GM10266 (cell line): ENCODE measurements around the gene GAB3.
"Not testable (repeated sequence)": the region's sequence is repeated elsewhere in the genome, so short reads cannot be mapped to it uniquely, and the experiment has no call there.

Experiments used
- DNase-seq: peaks from one replicate; pipeline ENCODE4 v3.0.0; 2012; ENCODE audit errors: extremely low spot score
- CTCF ChIP-seq: IDR thresholded peaks from 2 replicates; pipeline ENCODE4 v1.5.1; 2012; ENCODE audit warnings: mild to moderate bottlenecking, low read depth; ENCODE audit not compliant: control insufficient read depth, insufficient read depth; ENCODE audit errors: missing control alignments

The GAB3 gene

GRCh38 chrX:154655346-154655745 is 95.5 kb downstream of the GAB3 start:
- no peak for DNase-seq
- TF ChIP-seq CTCF: no peak

GRCh38 chrX:154654925-154655324 is 96.0 kb downstream of the GAB3 start:
- DNase-seq: no peak
- TF ChIP-seq CTCF: no peak

GRCh38 chrX:154654372-154654771 is 96.5 kb downstream of the GAB3 start:
- TF ChIP-seq CTCF: no peak
- DNase-seq: no peak

- not testable (repeated sequence) for DNase-seq
These were observed 97.5 kb downstream of the GAB3 start, which contains the start of gene CTAG2 for GRCh38 chrX:154653413-154653812. Gene CTAG2 (minus strand): TSS chrX:154653579. CDS start chrX:154653515, 64 bp downstream.

- DNase-seq: no peak
- TF ChIP-seq CTCF: no peak
These were observed 97.9 kb downstream of the GAB3 start for GRCh38 chrX:154653048-154653401.

GRCh38 chrX:154652311-154653047 is 98.4 kb downstream of the GAB3 start:
- DNase-seq: no peak
- TF ChIP-seq CTCF: no peak

GRCh38 chrX:154650221-154650510 is 100.7 kb downstream of the GAB3 start:
- no peak for TF ChIP-seq CTCF
- no peak for DNase-seq
